Gastroesophageal sphincter (tissue), 4 donors: ENCODE results near the gene NOL4L. TPM values are rescaled to one million over a fixed set of nuclear protein-coding genes. Genes with fewer than 3 reads are reported as not detected.
"Not testable (repeated sequence)": the region's sequence is repeated elsewhere in the genome, so short reads cannot be mapped to it uniquely, and the experiment has no call there.

Experiments
- ATAC-seq: fragments of 150-250 bp; one replicate; pipeline ENCODE4 v1.9.1; 2016; ENCODE audit warnings: mild to moderate bottlenecking, moderate library complexity
- H3K27ac ChIP-seq, 4 donors: fragments of 200-600 bp; sonication (generic) in 3 of 4; 1 replicate in 3 of 4; 2 replicates in 1 of 4; pipeline ENCODE4 v1.5.1; 2016 to 2019
- H3K27me3 ChIP-seq: fragments of 200-600 bp; sonication (generic); one replicate; pipeline ENCODE4 v1.5.1; 2019
- H3K36me3 ChIP-seq, 2 donors: fragments of 200-600 bp; sonication (generic); one replicate each; pipeline ENCODE4 v1.5.1; 2019; ENCODE audit warnings: control low read depth in 1 of 2
- H3K4me1 ChIP-seq, 3 donors: fragments of 200-600 bp; sonication (generic); 1 replicate in 2 of 3; 2 replicates in 1 of 3; pipeline ENCODE4 v1.5.1; 2016 to 2019; ENCODE audit warnings: control low read depth in 2 of 3
- H3K4me3 ChIP-seq, 2 donors: fragments of 200-600 bp; sonication (generic); one replicate each; pipeline ENCODE4 v1.5.1; 2019; ENCODE audit warnings: mild to moderate bottlenecking in 1 of 2, moderate library complexity in 1 of 2
- H3K9me3 ChIP-seq, 3 donors: fragments of 200-600 bp; sonication (generic); one replicate each; pipeline ENCODE4 v1.5.1; 2017 to 2019; ENCODE audit warnings: control low read depth in 2 of 3
- CTCF ChIP-seq, 4 experiments: fragments of 200-600 bp in 2 of 4; fragments of 450-650 bp in 2 of 4; sonication (generic) in 1 of 4; IDR thresholded peaks; one replicate each; pipeline ENCODE4 v1.5.1; 2017 to 2019; ENCODE audit warnings: antibody characterized with exemption in 4 of 4, mild to moderate bottlenecking in 2 of 4, moderate library complexity in 2 of 4
- EP300 ChIP-seq: sonication (generic); formaldehyde crosslinking; IDR thresholded peaks from one replicate; pipeline ENCODE4 v1.6.1; 2017; ENCODE audit warnings: antibody characterized with exemption, mild to moderate bottlenecking
- POLR2A ChIP-seq, 2 donors: fragments of 450-650 bp; IDR thresholded peaks; one replicate each; pipeline ENCODE4 v1.6.1; 2017; ENCODE audit warnings: antibody characterized with exemption in 2 of 2, mild to moderate bottlenecking in 2 of 2, moderate library complexity in 1 of 2
- POLR2AphosphoS5 ChIP-seq: sonication (generic); formaldehyde crosslinking; IDR thresholded peaks from one replicate; pipeline ENCODE4 v1.6.1; 2017; ENCODE audit warnings: antibody characterized with exemption
- WGBS, 2 donors: methylation state at CpG; one replicate each; pipeline ENCODE4 v1.1.5; 2018; ENCODE audit warnings: low coverage in 1 of 2; 5-methylcytosine and 5-hydroxymethylcytosine counted together
- total RNA-seq, 4 donors: library from RNA; depleted of rRNA; stranded (reverse); fragments of >200 nt; gene quantifications; one replicate each; pipeline ENCODE4 v1.1.0, GENCODE V29; 2016

The NOL4L gene
- total RNA-seq, 4 donors from 2014 or later = 9.0 to 14.7 (median 10.8) TPM

- no peaks in the 10 kb centered on the region for H3K36me3 ChIP-seq
Measured at GRCh38 chr20:32597714-32598113, 12.6 kb upstream of the NOL4L start.

GRCh38 chr20:32596681-32597252, 11.6 kb upstream of the NOL4L start:
- H3K9me3 ChIP-seq = no peaks in the 10 kb centered on the region
- no peaks in the 10 kb centered on the region for H3K36me3 ChIP-seq
- no peaks in the 10 kb centered on the region for H3K27me3 ChIP-seq
- no peak overlapping the region for H3K27ac ChIP-seq
- H3K4me3 ChIP-seq = no peak overlapping the region
- no peaks in the 10 kb centered on the region for H3K4me1 ChIP-seq
- TF ChIP-seq EP300 (no peak), POLR2A (IDR thresholded peaks at IDR 0.05) (no peak), CTCF (IDR thresholded peaks at IDR 0.05) (no peak), POLR2AphosphoS5 (no peak)
- no peak for ATAC-seq
- no CpG with 5 or more reads among the region's 2 CpGs for WGBS, 2 donors

More at GRCh38 chr20:32597714-32598113, 12.6 kb upstream of the NOL4L start:
- ATAC-seq = no peak
- Histone ChIP-seq H3K27ac (no peak overlapping the region), H3K4me1 (no peaks in the 10 kb centered on the region), H3K4me3 (no peak overlapping the region), H3K27me3 (no peaks in the 10 kb centered on the region), H3K9me3 (no peaks in the 10 kb centered on the region)
- WGBS, 2 donors = 90 to 91% methylated on average over 2 to 5 of the region's 7 CpGs
- TF ChIP-seq EP300 = no peak
- no peak for TF ChIP-seq POLR2AphosphoS5
- no peak for TF ChIP-seq POLR2A (IDR thresholded peaks at IDR 0.05)
- TF ChIP-seq CTCF (IDR thresholded peaks at IDR 0.05) = no peak

DNA sequence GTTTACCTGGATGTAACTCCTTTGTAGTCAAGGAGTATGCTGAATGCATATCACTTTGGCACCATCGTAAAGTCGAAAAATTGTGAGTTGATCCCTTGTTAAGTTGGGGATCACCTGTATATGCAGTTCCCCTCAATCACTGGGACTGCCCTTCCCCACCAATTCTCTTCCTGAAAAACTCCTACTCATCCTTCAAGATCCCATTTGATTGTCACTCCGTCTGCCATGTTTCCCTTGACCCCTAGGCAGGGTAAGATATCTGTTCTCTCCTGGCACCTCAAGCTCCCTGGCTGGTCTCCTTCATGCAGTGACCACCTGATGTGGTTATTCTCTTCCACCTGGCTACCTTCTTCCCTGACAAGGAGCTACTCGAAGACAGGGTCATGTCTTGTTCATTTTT, 10.0 kb upstream of the NOL4L start:
- Histone ChIP-seq H3K4me1 (no peaks in the 10 kb centered on the region), H3K27ac (no peak overlapping the region), H3K27me3 (no peaks in the 10 kb centered on the region), H3K36me3 (no peaks in the 10 kb centered on the region), H3K4me3 (no peak overlapping the region), H3K9me3 (no peaks in the 10 kb centered on the region)
- ATAC-seq = no peak
- WGBS, 2 donors = 78 to 83% methylated on average over 4 of the region's 4 CpGs
- no peak for TF ChIP-seq EP300
- no peak for TF ChIP-seq CTCF (IDR thresholded peaks at IDR 0.05)
- TF ChIP-seq POLR2A (IDR thresholded peaks at IDR 0.05) = no peak
- no peak for TF ChIP-seq POLR2AphosphoS5

DNA sequence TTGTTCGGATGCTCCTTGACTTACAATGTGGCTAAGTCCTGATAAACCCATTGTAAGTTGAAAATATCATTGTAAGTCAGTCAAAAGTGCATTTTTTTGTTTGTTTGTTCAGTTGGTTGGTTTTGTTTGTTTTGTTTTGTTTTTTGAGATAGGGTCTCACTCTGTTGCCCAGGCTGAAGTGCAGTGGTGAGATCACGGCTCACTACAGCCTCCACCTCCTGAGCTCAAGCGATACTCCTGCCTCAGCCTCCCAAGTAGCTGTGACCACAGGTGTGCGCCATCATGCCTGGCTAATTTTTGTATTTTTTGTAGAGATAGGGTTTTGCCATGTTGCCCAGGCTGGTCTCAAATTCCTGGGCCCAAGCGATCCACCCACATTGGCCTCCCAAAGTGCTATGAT, 9.5 kb upstream of the NOL4L start:
- not testable (repeated sequence) for H3K36me3 ChIP-seq, ATAC-seq, H3K4me3 ChIP-seq, H3K27me3 ChIP-seq, H3K4me1 ChIP-seq, H3K27ac ChIP-seq, H3K9me3 ChIP-seq
- WGBS, 2 donors = 86 to 100% methylated on average over 2 to 3 of the region's 5 CpGs

- H3K27ac ChIP-seq = no peak overlapping the region
- WGBS, 2 donors = 92 to 98% methylated on average over 5 of the region's 5 CpGs
- ATAC-seq = no peak
Measured at GRCh38 chr20:32594204-32594603, 9.1 kb upstream of the NOL4L start.

GRCh38 chr20:32592616-32593015, 7.5 kb upstream of the NOL4L start:
- WGBS, 2 donors = 96 to 100% methylated on average over 3 of the region's 4 CpGs
- not testable (repeated sequence) for H3K27me3 ChIP-seq, ATAC-seq

More at GRCh38 chr20:32594204-32594603, 9.1 kb upstream of the NOL4L start:
- H3K9me3 ChIP-seq = no peaks in the 10 kb centered on the region
- no peaks in the 10 kb centered on the region for H3K36me3 ChIP-seq
- no peaks in the 10 kb centered on the region for H3K27me3 ChIP-seq
- TF ChIP-seq POLR2A (IDR thresholded peaks at IDR 0.05) (no peak), CTCF (IDR thresholded peaks at IDR 0.05) (no peak), POLR2AphosphoS5 (no peak), EP300 (no peak)
- H3K4me3 ChIP-seq = no peak overlapping the region
- H3K4me1 ChIP-seq = no peaks in the 10 kb centered on the region

More at GRCh38 chr20:32592616-32593015, 7.5 kb upstream of the NOL4L start:
- H3K9me3 ChIP-seq, H3K27ac ChIP-seq, H3K36me3 ChIP-seq, H3K4me1 ChIP-seq, H3K4me3 ChIP-seq: not testable (repeated sequence)
